ENCODE measurements around the gene VEGFC. TPM values are rescaled to one million over a fixed set of nuclear protein-coding genes. Genes with fewer than 3 reads are reported as not detected.

The VEGFC gene
- polyA plus RNA-seq, 2 donors = 1.3 to 2.3 TPM

- Histone ChIP-seq H3K27me3 (ENCODE audit: control insufficient read depth in 1 of 2, insufficient read depth in 2 of 2, low read length in 2 of 2) (no peaks in the 10 kb centered on the region), H3K27ac (ENCODE audit: low read depth in 2 of 2, low read length in 1 of 2) (no peak overlapping the region), H3K4me3 (ENCODE audit: low read depth in 1 of 2, low read length in 2 of 2) (no peak overlapping the region), H3K4me1 (ENCODE audit: control insufficient read depth in 2 of 2, insufficient read depth in 2 of 2, low read length in 1 of 2) (no peaks in the 10 kb centered on the region), H3K9me3 (ENCODE audit: control insufficient read depth in 2 of 2, insufficient read depth in 1 of 2, low read depth in 1 of 2, low read length in 1 of 2) (peaks cover 0 to 2% of the 10 kb centered on the region in 2 donors), H3K36me3 (ENCODE audit: control insufficient read depth in 2 of 2, insufficient read depth in 2 of 2, low read length in 1 of 2) (no peaks in the 10 kb centered on the region)
These were observed 32.9 kb upstream of the VEGFC start for GRCh38 chr4:176825586-176825985.

GRCh38 chr4:176824645-176825366 lies 32.1 kb upstream of the VEGFC start:
- no peaks in the 10 kb centered on the region for H3K27me3 ChIP-seq (ENCODE audit: control insufficient read depth in 1 of 2, insufficient read depth in 2 of 2, low read length in 2 of 2)
- no peak overlapping the region for H3K4me3 ChIP-seq (ENCODE audit: low read depth in 1 of 2, low read length in 2 of 2)
- H3K9me3 ChIP-seq (ENCODE audit: control insufficient read depth in 2 of 2, insufficient read depth in 1 of 2, low read depth in 1 of 2, low read length in 1 of 2) = peaks cover 0 to 2% of the 10 kb centered on the region in 2 donors
- no peak overlapping the region for H3K27ac ChIP-seq (ENCODE audit: low read depth in 2 of 2, low read length in 1 of 2)
- no peaks in the 10 kb centered on the region for H3K4me1 ChIP-seq (ENCODE audit: control insufficient read depth in 2 of 2, insufficient read depth in 2 of 2, low read length in 1 of 2)
- WGBS, 2 donors = 72 to 80% methylated on average over 2 of the region's 2 CpGs
- H3K36me3 ChIP-seq (ENCODE audit: control insufficient read depth in 2 of 2, insufficient read depth in 2 of 2, low read length in 1 of 2) = no peaks in the 10 kb centered on the region

- Histone ChIP-seq H3K27ac (ENCODE audit: low read depth in 2 of 2, low read length in 1 of 2) (no peak overlapping the region), H3K4me3 (ENCODE audit: low read depth in 1 of 2, low read length in 2 of 2) (no peak overlapping the region)
- WGBS, 2 donors = 62 to 64% methylated on average over 1 of the region's 1 CpG
These were observed 25.8 kb upstream of the VEGFC start for GRCh38 chr4:176818531-176818930.

GRCh38 chr4:176817204-176817603 lies 24.5 kb upstream of the VEGFC start:
- H3K27me3 ChIP-seq (ENCODE audit: control insufficient read depth in 1 of 2, insufficient read depth in 2 of 2, low read length in 2 of 2) = no peaks in the 10 kb centered on the region
- H3K36me3 ChIP-seq (ENCODE audit: control insufficient read depth in 2 of 2, insufficient read depth in 2 of 2, low read length in 1 of 2) = no peaks in the 10 kb centered on the region
- no peak overlapping the region for H3K4me3 ChIP-seq (ENCODE audit: low read depth in 1 of 2, low read length in 2 of 2)
- H3K4me1 ChIP-seq (ENCODE audit: control insufficient read depth in 2 of 2, insufficient read depth in 2 of 2, low read length in 1 of 2) = no peaks in the 10 kb centered on the region
- H3K27ac ChIP-seq (ENCODE audit: low read depth in 2 of 2, low read length in 1 of 2) = no peak overlapping the region
- H3K9me3 ChIP-seq (ENCODE audit: control insufficient read depth in 2 of 2, insufficient read depth in 1 of 2, low read depth in 1 of 2, low read length in 1 of 2) = no peaks in the 10 kb centered on the region
- 81 to 87% methylated on average over 2 of the region's 2 CpGs for WGBS, 2 donors

More at GRCh38 chr4:176818531-176818930, 25.8 kb upstream of the VEGFC start:
- H3K36me3 ChIP-seq (ENCODE audit: control insufficient read depth in 2 of 2, insufficient read depth in 2 of 2, low read length in 1 of 2) = no peaks in the 10 kb centered on the region
- peaks cover 0 to 2% of the 10 kb centered on the region in 2 donors for H3K9me3 ChIP-seq (ENCODE audit: control insufficient read depth in 2 of 2, insufficient read depth in 1 of 2, low read depth in 1 of 2, low read length in 1 of 2)
- H3K4me1 ChIP-seq (ENCODE audit: control insufficient read depth in 2 of 2, insufficient read depth in 2 of 2, low read length in 1 of 2) = no peaks in the 10 kb centered on the region
- H3K27me3 ChIP-seq (ENCODE audit: control insufficient read depth in 1 of 2, insufficient read depth in 2 of 2, low read length in 2 of 2) = no peaks in the 10 kb centered on the region

GRCh38 chr4:176814770-176815169 lies 22.0 kb upstream of the VEGFC start:
- Histone ChIP-seq H3K36me3 (ENCODE audit: control insufficient read depth in 2 of 2, insufficient read depth in 2 of 2, low read length in 1 of 2) (no peaks in the 10 kb centered on the region), H3K27ac (ENCODE audit: low read depth in 2 of 2, low read length in 1 of 2) (no peak overlapping the region), H3K4me3 (ENCODE audit: low read depth in 1 of 2, low read length in 2 of 2) (no peak overlapping the region), H3K4me1 (ENCODE audit: control insufficient read depth in 2 of 2, insufficient read depth in 2 of 2, low read length in 1 of 2) (no peaks in the 10 kb centered on the region), H3K9me3 (ENCODE audit: control insufficient read depth in 2 of 2, insufficient read depth in 1 of 2, low read depth in 1 of 2, low read length in 1 of 2) (no peaks in the 10 kb centered on the region), H3K27me3 (ENCODE audit: control insufficient read depth in 1 of 2, insufficient read depth in 2 of 2, low read length in 2 of 2) (no peaks in the 10 kb centered on the region)
- 87 to 88% methylated on average over 6 of the region's 6 CpGs for WGBS, 2 donors

- H3K27me3 ChIP-seq (ENCODE audit: control insufficient read depth in 1 of 2, insufficient read depth in 2 of 2, low read length in 2 of 2) = no peaks in the 10 kb centered on the region
- WGBS, 2 donors = 75% methylated on average over 3 of the region's 3 CpGs
- H3K36me3 ChIP-seq (ENCODE audit: control insufficient read depth in 2 of 2, insufficient read depth in 2 of 2, low read length in 1 of 2) = no peaks in the 10 kb centered on the region
- peaks cover 0 to 4% of the 10 kb centered on the region in 2 donors for H3K9me3 ChIP-seq (ENCODE audit: control insufficient read depth in 2 of 2, insufficient read depth in 1 of 2, low read depth in 1 of 2, low read length in 1 of 2)
- no peak overlapping the region for H3K4me3 ChIP-seq (ENCODE audit: low read depth in 1 of 2, low read length in 2 of 2)
- H3K4me1 ChIP-seq (ENCODE audit: control insufficient read depth in 2 of 2, insufficient read depth in 2 of 2, low read length in 1 of 2) = no peaks in the 10 kb centered on the region
- H3K27ac ChIP-seq (ENCODE audit: low read depth in 2 of 2, low read length in 1 of 2) = no peak overlapping the region
These were observed 17.9 kb upstream of the VEGFC start for GRCh38 chr4:176810481-176811249.

- no peak overlapping the region for H3K27ac ChIP-seq (ENCODE audit: low read depth in 2 of 2, low read length in 1 of 2)
- no peaks in the 10 kb centered on the region for H3K4me1 ChIP-seq (ENCODE audit: control insufficient read depth in 2 of 2, insufficient read depth in 2 of 2, low read length in 1 of 2)
- no peak overlapping the region for H3K4me3 ChIP-seq (ENCODE audit: low read depth in 1 of 2, low read length in 2 of 2)
- H3K36me3 ChIP-seq (ENCODE audit: control insufficient read depth in 2 of 2, insufficient read depth in 2 of 2, low read length in 1 of 2) = no peaks in the 10 kb centered on the region
- H3K9me3 ChIP-seq (ENCODE audit: control insufficient read depth in 2 of 2, insufficient read depth in 1 of 2, low read depth in 1 of 2, low read length in 1 of 2) = peaks cover 0 to 4% of the 10 kb centered on the region in 2 donors
- H3K27me3 ChIP-seq (ENCODE audit: control insufficient read depth in 1 of 2, insufficient read depth in 2 of 2, low read length in 2 of 2) = no peaks in the 10 kb centered on the region
- WGBS, 2 donors = 80 to 89% methylated on average over 5 of the region's 5 CpGs
These were observed 14.2 kb upstream of the VEGFC start for GRCh38 chr4:176806778-176807375.

- Histone ChIP-seq H3K4me3 (ENCODE audit: low read depth in 1 of 2, low read length in 2 of 2) (no peak overlapping the region), H3K9me3 (ENCODE audit: control insufficient read depth in 2 of 2, insufficient read depth in 1 of 2, low read depth in 1 of 2, low read length in 1 of 2) (peaks cover 0 to 4% of the 10 kb centered on the region in 2 donors), H3K4me1 (ENCODE audit: control insufficient read depth in 2 of 2, insufficient read depth in 2 of 2, low read length in 1 of 2) (no peaks in the 10 kb centered on the region), H3K36me3 (ENCODE audit: control insufficient read depth in 2 of 2, insufficient read depth in 2 of 2, low read length in 1 of 2) (no peaks in the 10 kb centered on the region), H3K27me3 (ENCODE audit: control insufficient read depth in 1 of 2, insufficient read depth in 2 of 2, low read length in 2 of 2) (no peaks in the 10 kb centered on the region), H3K27ac (ENCODE audit: low read depth in 2 of 2, low read length in 1 of 2) (no peak overlapping the region)
These were observed 12.4 kb upstream of the VEGFC start for GRCh38 chr4:176805155-176805554.

- 0 to 7% methylated on average over 2 of the region's 2 CpGs for WGBS, 2 donors
- H3K9me3 ChIP-seq (ENCODE audit: control insufficient read depth in 2 of 2, insufficient read depth in 1 of 2, low read depth in 1 of 2, low read length in 1 of 2) = no peaks in the 10 kb centered on the region
- H3K27me3 ChIP-seq (ENCODE audit: control insufficient read depth in 1 of 2, insufficient read depth in 2 of 2, low read length in 2 of 2) = no peaks in the 10 kb centered on the region
- no peaks in the 10 kb centered on the region for H3K4me1 ChIP-seq (ENCODE audit: control insufficient read depth in 2 of 2, insufficient read depth in 2 of 2, low read length in 1 of 2)
- H3K27ac ChIP-seq (ENCODE audit: low read depth in 2 of 2, low read length in 1 of 2) = no peak overlapping the region
- no peak overlapping the region for H3K4me3 ChIP-seq (ENCODE audit: low read depth in 1 of 2, low read length in 2 of 2)
- H3K36me3 ChIP-seq (ENCODE audit: control insufficient read depth in 2 of 2, insufficient read depth in 2 of 2, low read length in 1 of 2) = no peaks in the 10 kb centered on the region
These were observed 8.3 kb upstream of the VEGFC start for GRCh38 chr4:176800891-176801534.
